GM23338 (cell line): ENCODE measurements around the gene VEPH1. TPM values are rescaled to one million over a fixed set of nuclear protein-coding genes. Genes with fewer than 3 reads are reported as not detected.

Experiments
- ATAC-seq: fragments of 200-7000 bp; cut with Tn5 transposase; 3 replicates; pipeline ENCODE4 v1.9.1; 2020
- DNase-seq: peaks from one replicate; pipeline ENCODE4 v3.0.0-alpha.2; 2015; ENCODE audit warnings: low spot score
- H2AFZ ChIP-seq: fragments of 200-600 bp; sonication (generic); 2 replicates; pipeline ENCODE4 v1.8.0; 2016; ENCODE audit warnings: antibody characterized with exemption, mild to moderate bottlenecking, moderate library complexity
- H3F3A ChIP-seq: fragments of 200-600 bp; sonication (generic); replicated peaks from 2 replicates; pipeline ENCODE4 v1.8.0; 2017; ENCODE audit warnings: antibody characterized with exemption, mixed run types, low read depth
- H3K27ac ChIP-seq: fragments of 200-600 bp; sonication (generic); 2 replicates; pipeline ENCODE4 v1.6.1; 2016; ENCODE audit warnings: low read depth
- H3K27me3 ChIP-seq: fragments of 200-600 bp; sonication (generic); 2 replicates; pipeline ENCODE4 v1.8.0; 2016; ENCODE audit warnings: mild to moderate bottlenecking, mixed run types, moderate library complexity; ENCODE audit not compliant: insufficient read depth
- H3K36me3 ChIP-seq: fragments of 200-600 bp; sonication (generic); 2 replicates; pipeline ENCODE4 v1.8.0; 2016; ENCODE audit warnings: mild to moderate bottlenecking; ENCODE audit not compliant: insufficient read depth
- H3K4me1 ChIP-seq: fragments of 200-600 bp; sonication (generic); 2 replicates; pipeline ENCODE4 v1.8.0; 2016; ENCODE audit warnings: mild to moderate bottlenecking, moderate library complexity; ENCODE audit not compliant: insufficient read depth
- H3K4me2 ChIP-seq: fragments of 200-600 bp; sonication (generic); 2 replicates; pipeline ENCODE4 v1.7.1; 2017; ENCODE audit warnings: mixed run types
- H3K4me3 ChIP-seq: fragments of 200-600 bp; sonication (generic); 2 replicates; pipeline ENCODE4 v1.6.1; 2016; ENCODE audit warnings: mixed run types
- H3K79me2 ChIP-seq: fragments of 200-600 bp; sonication (generic); replicated peaks from 2 replicates; pipeline ENCODE4 v1.8.0; 2017; ENCODE audit warnings: mild to moderate bottlenecking; ENCODE audit not compliant: insufficient read depth
- H3K9me2 ChIP-seq: fragments of 200-600 bp; sonication (generic); 2 replicates; pipeline ENCODE4 v1.8.0; 2017; ENCODE audit not compliant: insufficient read depth
- H4K20me1 ChIP-seq: fragments of 200-600 bp; sonication (generic); replicated peaks from 2 replicates; pipeline ENCODE4 v1.8.0; 2017; ENCODE audit warnings: mild to moderate bottlenecking; ENCODE audit not compliant: insufficient read depth
- H3K27ac Mint-ChIP-seq: 2 replicates; pipeline ENCODE4 v1.8.0; 2020; ENCODE audit warnings: inconsistent platforms, mild to moderate bottlenecking, moderate library complexity, mixed read lengths
- H3K27me3 Mint-ChIP-seq: 3 replicates; pipeline ENCODE4 v1.8.0; 2022; ENCODE audit warnings: low read depth, mild to moderate bottlenecking, moderate library complexity, mixed read lengths, inconsistent platforms; ENCODE audit not compliant: insufficient read depth, poor library complexity
- H3K36me3 Mint-ChIP-seq: 3 replicates; pipeline ENCODE4 v1.8.0; 2021; ENCODE audit warnings: low read depth, mild to moderate bottlenecking, inconsistent platforms, moderate library complexity, mixed read lengths
- H3K4me1 Mint-ChIP-seq: 3 replicates; pipeline ENCODE4 v1.8.0; 2020; ENCODE audit warnings: mild to moderate bottlenecking, inconsistent platforms, mixed read lengths
- H3K4me3 Mint-ChIP-seq: 3 replicates; pipeline ENCODE4 v1.8.0; 2021; ENCODE audit warnings: moderate library complexity, mild to moderate bottlenecking, inconsistent platforms, mixed read lengths
- H3K9me3 Mint-ChIP-seq: 3 replicates; pipeline ENCODE4 v1.8.0; 2020; ENCODE audit warnings: moderate library complexity, mild to moderate bottlenecking, inconsistent platforms, mixed read lengths
- JUNB ChIP-seq: IDR thresholded peaks from one replicate; pipeline ENCODE4 v1.6.1; 2016; ENCODE audit warnings: antibody characterized with exemption; ENCODE audit not compliant: unreplicated experiment
- NANOG ChIP-seq: IDR thresholded peaks from 2 replicates; pipeline ENCODE4 v1.6.1; 2016; ENCODE audit warnings: antibody characterized with exemption, borderline replicate concordance
- ZNF331 ChIP-seq: fragments of 250-450 bp; sonication (Bioruptor Pico); IDR thresholded peaks from 2 replicates; pipeline ENCODE4 v1.5.0; 2020; ENCODE audit warnings: low read depth, mild to moderate bottlenecking, moderate library complexity
- polyA plus RNA-seq: library from polyadenylated mRNA; unstranded; fragments of >200 nt; fragmentation: Nextera tagmentation; extraction: Ambion mirVana; gene quantifications from 2 replicates; pipeline ENCODE4 v1.2.1, GENCODE V29; 2016
- total RNA-seq: library from RNA; depleted of rRNA; stranded (reverse); fragments of >200 nt; shearing (Covaris generic); gene quantifications from 2 replicates; pipeline ENCODE4 v1.2.3, GENCODE V29; 2014
- TF ChIP-seq, protein P1 (sequence below), 2 experiments: fragments of 200-600 bp in 1 of 2; sonication (generic) in 1 of 2; conservative IDR thresholded peaks; 2 replicates each; pipeline versions ENCODE4 v1.5.1 to v1.6.1; 2016 to 2017; ENCODE audit warnings: antibody characterized with exemption in 2 of 2, low read depth in 2 of 2, mild to moderate bottlenecking in 2 of 2, moderate library complexity in 1 of 2
- TF ChIP-seq, protein P2 (sequence below): fragments of 250-450 bp; sonication (Bioruptor Pico); IDR thresholded peaks from 2 replicates; pipeline ENCODE4 v1.5.0; 2020; ENCODE audit warnings: mild to moderate bottlenecking, moderate library complexity
- TF ChIP-seq, protein P3 (sequence below): IDR thresholded peaks from one replicate; pipeline ENCODE4 v1.6.1; 2018; ENCODE audit warnings: antibody characterized with exemption; ENCODE audit not compliant: unreplicated experiment
- TF ChIP-seq, protein P4 (sequence below): IDR thresholded peaks from 2 replicates; pipeline ENCODE4 v1.6.1; 2016; ENCODE audit warnings: antibody characterized with exemption

The VEPH1 gene
- total and polyA plus RNA-seq, 2 experiments from 2014 or later: 15.4 to 33.8 TPM

DNA sequence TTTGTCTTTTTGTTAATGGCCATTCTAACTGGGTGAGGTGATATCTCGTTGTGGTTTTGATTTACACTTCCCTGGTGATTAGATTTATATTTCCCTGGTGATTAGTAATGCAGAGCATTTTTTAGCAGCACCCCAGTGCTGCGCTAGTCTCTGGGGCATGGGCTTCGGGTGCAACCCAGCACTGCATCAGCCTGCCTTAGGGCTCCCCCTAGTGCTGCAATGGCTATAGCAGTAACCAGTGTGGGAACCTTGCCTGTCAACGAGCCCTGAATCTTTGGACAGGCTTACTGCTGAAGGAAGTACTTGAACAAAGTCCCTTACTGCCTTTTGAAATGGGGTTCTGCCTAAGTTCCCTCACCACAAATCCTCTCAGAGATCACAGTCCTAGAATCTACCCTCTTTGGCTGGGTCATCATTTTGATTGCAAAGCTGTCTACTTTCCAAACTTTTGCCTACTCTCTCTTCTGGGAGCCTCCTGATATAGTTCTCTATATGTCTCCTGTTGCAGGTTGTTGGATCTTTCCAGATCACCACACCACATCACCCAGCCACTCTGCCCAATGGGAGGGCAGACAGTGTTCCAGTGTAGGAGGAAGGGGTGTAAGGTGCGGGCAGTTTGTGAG is 264.0 kb downstream of the VEPH1 start:
- Histone ChIP-seq H3K79me2 (no peaks in the 10 kb centered on the region), H3K9me2 (no peaks in the 10 kb centered on the region), H3K27me3 (no peaks in the 10 kb centered on the region), H4K20me1 (no peaks in the 10 kb centered on the region), H3K27ac (no peak overlapping the region), H3F3A (no peaks in the 10 kb centered on the region), H3K36me3 (no peaks in the 10 kb centered on the region), H2AFZ (peak overlapping the region; percentile 16; the same call in 1 of the 2 replicates), H3K4me2 (no peak overlapping the region), H3K4me1 (no peaks in the 10 kb centered on the region), H3K4me3 (no peak overlapping the region)
- Mint-ChIP-seq H3K36me3 (no peaks in the 10 kb centered on the region), H3K27me3 (peaks cover 2% of the 10 kb centered on the region), H3K4me3 (no peak overlapping the region), H3K9me3 (no peaks in the 10 kb centered on the region), H3K4me1 (no peaks in the 10 kb centered on the region), H3K27ac (no peak overlapping the region)
- DNase-seq: peak; percentile 87
- no peak for TF ChIP-seq ZNF331 (CRISPR knock-in tag)
- TF ChIP-seq, protein P1, sequence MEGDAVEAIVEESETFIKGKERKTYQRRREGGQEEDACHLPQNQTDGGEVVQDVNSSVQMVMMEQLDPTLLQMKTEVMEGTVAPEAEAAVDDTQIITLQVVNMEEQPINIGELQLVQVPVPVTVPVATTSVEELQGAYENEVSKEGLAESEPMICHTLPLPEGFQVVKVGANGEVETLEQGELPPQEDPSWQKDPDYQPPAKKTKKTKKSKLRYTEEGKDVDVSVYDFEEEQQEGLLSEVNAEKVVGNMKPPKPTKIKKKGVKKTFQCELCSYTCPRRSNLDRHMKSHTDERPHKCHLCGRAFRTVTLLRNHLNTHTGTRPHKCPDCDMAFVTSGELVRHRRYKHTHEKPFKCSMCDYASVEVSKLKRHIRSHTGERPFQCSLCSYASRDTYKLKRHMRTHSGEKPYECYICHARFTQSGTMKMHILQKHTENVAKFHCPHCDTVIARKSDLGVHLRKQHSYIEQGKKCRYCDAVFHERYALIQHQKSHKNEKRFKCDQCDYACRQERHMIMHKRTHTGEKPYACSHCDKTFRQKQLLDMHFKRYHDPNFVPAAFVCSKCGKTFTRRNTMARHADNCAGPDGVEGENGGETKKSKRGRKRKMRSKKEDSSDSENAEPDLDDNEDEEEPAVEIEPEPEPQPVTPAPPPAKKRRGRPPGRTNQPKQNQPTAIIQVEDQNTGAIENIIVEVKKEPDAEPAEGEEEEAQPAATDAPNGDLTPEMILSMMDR (conservative IDR thresholded peaks at IDR 0.05; ENCODE audit: low read depth in 2 of 2): peak; percentile 93 to 96
- TF ChIP-seq, protein P2, sequence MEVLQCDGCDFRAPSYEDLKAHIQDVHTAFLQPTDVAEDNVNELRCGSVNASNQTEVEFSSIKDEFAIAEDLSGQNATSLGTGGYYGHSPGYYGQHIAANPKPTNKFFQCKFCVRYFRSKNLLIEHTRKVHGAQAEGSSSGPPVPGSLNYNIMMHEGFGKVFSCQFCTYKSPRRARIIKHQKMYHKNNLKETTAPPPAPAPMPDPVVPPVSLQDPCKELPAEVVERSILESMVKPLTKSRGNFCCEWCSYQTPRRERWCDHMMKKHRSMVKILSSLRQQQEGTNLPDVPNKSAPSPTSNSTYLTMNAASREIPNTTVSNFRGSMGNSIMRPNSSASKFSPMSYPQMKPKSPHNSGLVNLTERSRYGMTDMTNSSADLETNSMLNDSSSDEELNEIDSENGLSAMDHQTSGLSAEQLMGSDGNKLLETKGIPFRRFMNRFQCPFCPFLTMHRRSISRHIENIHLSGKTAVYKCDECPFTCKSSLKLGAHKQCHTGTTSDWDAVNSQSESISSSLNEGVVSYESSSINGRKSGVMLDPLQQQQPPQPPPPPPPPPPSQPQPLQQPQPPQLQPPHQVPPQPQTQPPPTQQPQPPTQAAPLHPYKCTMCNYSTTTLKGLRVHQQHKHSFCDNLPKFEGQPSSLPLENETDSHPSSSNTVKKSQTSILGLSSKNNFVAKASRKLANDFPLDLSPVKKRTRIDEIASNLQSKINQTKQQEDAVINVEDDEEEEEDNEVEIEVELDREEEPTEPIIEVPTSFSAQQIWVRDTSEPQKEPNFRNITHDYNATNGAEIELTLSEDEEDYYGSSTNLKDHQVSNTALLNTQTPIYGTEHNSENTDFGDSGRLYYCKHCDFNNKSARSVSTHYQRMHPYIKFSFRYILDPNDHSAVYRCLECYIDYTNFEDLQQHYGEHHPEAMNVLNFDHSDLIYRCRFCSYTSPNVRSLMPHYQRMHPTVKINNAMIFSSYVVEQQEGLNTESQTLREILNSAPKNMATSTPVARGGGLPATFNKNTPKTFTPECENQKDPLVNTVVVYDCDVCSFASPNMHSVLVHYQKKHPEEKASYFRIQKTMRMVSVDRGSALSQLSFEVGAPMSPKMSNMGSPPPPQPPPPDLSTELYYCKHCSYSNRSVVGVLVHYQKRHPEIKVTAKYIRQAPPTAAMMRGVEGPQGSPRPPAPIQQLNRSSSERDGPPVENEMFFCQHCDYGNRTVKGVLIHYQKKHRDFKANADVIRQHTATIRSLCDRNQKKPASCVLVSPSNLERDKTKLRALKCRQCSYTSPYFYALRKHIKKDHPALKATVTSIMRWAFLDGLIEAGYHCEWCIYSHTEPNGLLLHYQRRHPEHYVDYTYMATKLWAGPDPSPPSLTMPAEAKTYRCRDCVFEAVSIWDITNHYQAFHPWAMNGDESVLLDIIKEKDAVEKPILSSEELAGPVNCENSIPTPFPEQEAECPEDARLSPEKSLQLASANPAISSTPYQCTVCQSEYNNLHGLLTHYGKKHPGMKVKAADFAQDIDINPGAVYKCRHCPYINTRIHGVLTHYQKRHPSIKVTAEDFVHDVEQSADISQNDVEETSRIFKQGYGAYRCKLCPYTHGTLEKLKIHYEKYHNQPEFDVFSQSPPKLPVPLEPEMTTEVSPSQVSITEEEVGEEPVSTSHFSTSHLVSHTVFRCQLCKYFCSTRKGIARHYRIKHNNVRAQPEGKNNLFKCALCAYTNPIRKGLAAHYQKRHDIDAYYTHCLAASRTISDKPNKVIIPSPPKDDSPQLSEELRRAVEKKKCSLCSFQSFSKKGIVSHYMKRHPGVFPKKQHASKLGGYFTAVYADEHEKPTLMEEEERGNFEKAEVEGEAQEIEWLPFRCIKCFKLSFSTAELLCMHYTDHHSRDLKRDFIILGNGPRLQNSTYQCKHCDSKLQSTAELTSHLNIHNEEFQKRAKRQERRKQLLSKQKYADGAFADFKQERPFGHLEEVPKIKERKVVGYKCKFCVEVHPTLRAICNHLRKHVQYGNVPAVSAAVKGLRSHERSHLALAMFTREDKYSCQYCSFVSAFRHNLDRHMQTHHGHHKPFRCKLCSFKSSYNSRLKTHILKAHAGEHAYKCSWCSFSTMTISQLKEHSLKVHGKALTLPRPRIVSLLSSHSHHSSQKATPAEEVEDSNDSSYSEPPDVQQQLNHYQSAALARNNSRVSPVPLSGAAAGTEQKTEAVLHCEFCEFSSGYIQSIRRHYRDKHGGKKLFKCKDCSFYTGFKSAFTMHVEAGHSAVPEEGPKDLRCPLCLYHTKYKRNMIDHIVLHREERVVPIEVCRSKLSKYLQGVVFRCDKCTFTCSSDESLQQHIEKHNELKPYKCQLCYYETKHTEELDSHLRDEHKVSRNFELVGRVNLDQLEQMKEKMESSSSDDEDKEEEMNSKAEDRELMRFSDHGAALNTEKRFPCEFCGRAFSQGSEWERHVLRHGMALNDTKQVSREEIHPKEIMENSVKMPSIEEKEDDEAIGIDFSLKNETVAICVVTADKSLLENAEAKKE (CRISPR knock-in tag): no peak
- peak; percentile 46 for TF ChIP-seq JUNB
- TF ChIP-seq, protein P3, sequence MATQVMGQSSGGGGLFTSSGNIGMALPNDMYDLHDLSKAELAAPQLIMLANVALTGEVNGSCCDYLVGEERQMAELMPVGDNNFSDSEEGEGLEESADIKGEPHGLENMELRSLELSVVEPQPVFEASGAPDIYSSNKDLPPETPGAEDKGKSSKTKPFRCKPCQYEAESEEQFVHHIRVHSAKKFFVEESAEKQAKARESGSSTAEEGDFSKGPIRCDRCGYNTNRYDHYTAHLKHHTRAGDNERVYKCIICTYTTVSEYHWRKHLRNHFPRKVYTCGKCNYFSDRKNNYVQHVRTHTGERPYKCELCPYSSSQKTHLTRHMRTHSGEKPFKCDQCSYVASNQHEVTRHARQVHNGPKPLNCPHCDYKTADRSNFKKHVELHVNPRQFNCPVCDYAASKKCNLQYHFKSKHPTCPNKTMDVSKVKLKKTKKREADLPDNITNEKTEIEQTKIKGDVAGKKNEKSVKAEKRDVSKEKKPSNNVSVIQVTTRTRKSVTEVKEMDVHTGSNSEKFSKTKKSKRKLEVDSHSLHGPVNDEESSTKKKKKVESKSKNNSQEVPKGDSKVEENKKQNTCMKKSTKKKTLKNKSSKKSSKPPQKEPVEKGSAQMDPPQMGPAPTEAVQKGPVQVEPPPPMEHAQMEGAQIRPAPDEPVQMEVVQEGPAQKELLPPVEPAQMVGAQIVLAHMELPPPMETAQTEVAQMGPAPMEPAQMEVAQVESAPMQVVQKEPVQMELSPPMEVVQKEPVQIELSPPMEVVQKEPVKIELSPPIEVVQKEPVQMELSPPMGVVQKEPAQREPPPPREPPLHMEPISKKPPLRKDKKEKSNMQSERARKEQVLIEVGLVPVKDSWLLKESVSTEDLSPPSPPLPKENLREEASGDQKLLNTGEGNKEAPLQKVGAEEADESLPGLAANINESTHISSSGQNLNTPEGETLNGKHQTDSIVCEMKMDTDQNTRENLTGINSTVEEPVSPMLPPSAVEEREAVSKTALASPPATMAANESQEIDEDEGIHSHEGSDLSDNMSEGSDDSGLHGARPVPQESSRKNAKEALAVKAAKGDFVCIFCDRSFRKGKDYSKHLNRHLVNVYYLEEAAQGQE: no peak
- TF ChIP-seq, protein P4, sequence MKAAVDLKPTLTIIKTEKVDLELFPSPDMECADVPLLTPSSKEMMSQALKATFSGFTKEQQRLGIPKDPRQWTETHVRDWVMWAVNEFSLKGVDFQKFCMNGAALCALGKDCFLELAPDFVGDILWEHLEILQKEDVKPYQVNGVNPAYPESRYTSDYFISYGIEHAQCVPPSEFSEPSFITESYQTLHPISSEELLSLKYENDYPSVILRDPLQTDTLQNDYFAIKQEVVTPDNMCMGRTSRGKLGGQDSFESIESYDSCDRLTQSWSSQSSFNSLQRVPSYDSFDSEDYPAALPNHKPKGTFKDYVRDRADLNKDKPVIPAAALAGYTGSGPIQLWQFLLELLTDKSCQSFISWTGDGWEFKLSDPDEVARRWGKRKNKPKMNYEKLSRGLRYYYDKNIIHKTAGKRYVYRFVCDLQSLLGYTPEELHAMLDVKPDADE: no peak
- TF ChIP-seq NANOG: no peak
- peak; percentile 100 for ATAC-seq
